Heart right ventricle (tissue), 16 donors: ENCODE data around the gene RASSF8. TPM values are rescaled to one million over a fixed set of nuclear protein-coding genes. Genes with fewer than 3 reads are reported as not detected.

Experiments
- ATAC-seq, 8 donors: fragments of 200-7000 bp; cut with Tn5 transposase; one replicate each; pipeline ENCODE4 v1.9.1; 2020; ENCODE audit warnings: mild to moderate bottlenecking in 8 of 8, moderate library complexity in 8 of 8, moderate number of reproducible peaks in 1 of 8
- DNase-seq, 2 donors: peaks; one replicate each; pipeline ENCODE4 v3.0.0-alpha.2; 2020
- H3K27ac ChIP-seq, 10 donors: fragments of 200-600 bp; sonication (generic) in 2 of 10; one replicate each; pipeline versions ENCODE4 v1.5.0 to v1.8.0; 2020 to 2022; ENCODE audit warnings: mild to moderate bottlenecking in 3 of 10
- H3K27me3 ChIP-seq, 7 donors: fragments of 200-600 bp; one replicate each; pipeline ENCODE4 v1.8.0; 2021 to 2022; ENCODE audit warnings: mild to moderate bottlenecking in 2 of 7
- H3K36me3 ChIP-seq, 9 donors: fragments of 200-600 bp; sonication (generic) in 1 of 9; one replicate each; pipeline versions ENCODE4 v1.5.0 to v1.8.0; 2020 to 2022; ENCODE audit warnings: mild to moderate bottlenecking in 2 of 9
- H3K4me1 ChIP-seq, 9 donors: fragments of 200-600 bp; sonication (generic) in 1 of 9; one replicate each; pipeline versions ENCODE4 v1.5.0 to v1.8.0; 2020 to 2022; ENCODE audit warnings: mild to moderate bottlenecking in 4 of 9
- H3K4me3 ChIP-seq, 10 donors: fragments of 200-600 bp; sonication (generic) in 2 of 10; one replicate each; pipeline versions ENCODE4 v1.5.0 to v1.8.0; 2020 to 2022; ENCODE audit warnings: mild to moderate bottlenecking in 7 of 10, moderate library complexity in 2 of 10
- H3K9me3 ChIP-seq, 11 donors: fragments of 200-600 bp in 10 of 11; sonication (generic) in 2 of 11; one replicate each; pipeline versions ENCODE4 v1.5.0 to v1.8.0; 2013 to 2022; ENCODE audit warnings: mild to moderate bottlenecking in 2 of 11, control low read depth in 1 of 11, moderate library complexity in 1 of 11
- WGBS, 2 donors: extraction: QIAGEN DNeasy Blood & Tissue Kit; methylation state at CpG; one replicate each; pipeline ENCODE4 v1.1.7; 2013; ENCODE audit warnings: inconsistent platforms in 1 of 2; 5-methylcytosine and 5-hydroxymethylcytosine counted together
- intact Hi-C, 10 donors: fragments of 100-400 bp; cut with DNase I; formaldehyde crosslinking; loops; one replicate each; pipeline versions ENCODE4 v1.11.1 to v1.14.2; 2022
- polyA plus RNA-seq, 2 donors: library from polyadenylated mRNA; stranded (reverse); fragments of 200-250 nt; gene quantifications; one replicate each; pipeline ENCODE4 v1.2.3, GENCODE V29; 2013
- total RNA-seq, 10 donors: library from RNA; stranded (reverse); fragmentation: NEBNext Ultra II Directional in 3 of 10; extraction: Animal tissue kit (Norgen Biotek cat#: 25700) in 3 of 10; gene quantifications; one replicate each; pipeline versions ENCODE4 v1.2.1 to v1.2.4, GENCODE V29; 2021 to 2023
- TF ChIP-seq, protein P1 (sequence below), 9 donors: fragments of 200-600 bp; sonication (generic) in 2 of 9; IDR thresholded peaks; one replicate each; pipeline versions ENCODE4 v1.5.0 to v1.8.0; 2021 to 2022; ENCODE audit warnings: antibody characterized with exemption in 9 of 9, mild to moderate bottlenecking in 5 of 9, moderate library complexity in 1 of 9
- donor health status: Arrhythmogenic right ventricular cardiomyopathy.
- donor health status: ischemic (EF 13 %, LVEDD 7.1; RV severe dilation, severe dysfunction).
- donor health status: healthy with polysubstance abuse.
- donor health status: DM: no; HTN: yes; CAD: no.
- donor health status: DM: no; HTN: no; CAD: no.
- donor health status: ischemic (EF 25% LVEDD 6.9; RV normal size, moderate dysfunction).
- donor health status: ischemic (EF 25% LVEDD 5.7; RV mildly dilated, moderate dysfunction).
- donor health status: healthy.
- donor health status: DM: yes; HTN: yes; CAD: no.
- donor health status: Ischemic cardiomyopathy.
- donor health status: ischemic (EF 35%, LVEDD 5.7; RV mildly dilated, moderate dysfunction).
- donor health status: nonischemic (EF 11% LVEDD 7.7; RV severe dilation, severe dysfunction).
- donor health status: DM: yes; HTN: yes; CAD: no.
- donor health status: PGD.
- donor health status: ischemic (EF 29% LVEDD 5.4; RV normal size, mild dysfunction).
- donor health status: nonischemic (EF 23%, LVEDD 6.1; RV moderate dilation, normal function).

Gene RASSF8
- total and polyA plus RNA-seq, 12 donors = 5.7 to 43.9 (median 28.9) TPM

DNA sequence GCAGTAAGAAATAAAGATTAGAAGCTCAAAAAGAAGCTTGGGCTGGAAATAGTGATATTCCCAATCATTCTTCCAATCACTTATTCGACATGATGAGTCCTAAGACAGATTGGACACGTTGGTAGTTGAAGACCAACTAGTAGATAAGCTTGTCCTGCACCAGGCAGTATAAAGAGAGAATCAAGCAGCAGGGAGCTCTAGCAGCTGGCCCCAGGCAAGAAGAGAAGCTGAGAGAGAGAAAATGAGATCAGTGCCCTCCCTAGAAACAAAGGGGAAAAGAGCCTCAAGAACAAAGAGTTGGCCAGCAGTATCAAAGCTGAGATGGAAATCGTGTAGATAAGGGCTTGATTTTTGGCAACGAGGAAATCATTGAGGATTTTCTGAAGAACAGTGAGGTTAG is 20.6 kb downstream of the RASSF8 start:
- Histone ChIP-seq H3K27ac (no peak overlapping the region), H3K9me3 (no peaks in the 10 kb centered on the region), H3K4me3 (no peak overlapping the region), H3K4me1 (peaks cover 3 to 68% (median 22%) of the 10 kb centered on the region in 9 donors), H3K27me3 (no peaks in the 10 kb centered on the region), H3K36me3 (no peaks in the 10 kb centered on the region)
- intact Hi-C loops = loop anchor here in 1 of 10 donors (5.0 kb wide), 1 partner anchor 33 kb away; no protein-coding TSS in a partner anchor
- 54% methylated on average over 4 of the region's 4 CpGs for WGBS, 2 donors
- TF ChIP-seq, protein P1, sequence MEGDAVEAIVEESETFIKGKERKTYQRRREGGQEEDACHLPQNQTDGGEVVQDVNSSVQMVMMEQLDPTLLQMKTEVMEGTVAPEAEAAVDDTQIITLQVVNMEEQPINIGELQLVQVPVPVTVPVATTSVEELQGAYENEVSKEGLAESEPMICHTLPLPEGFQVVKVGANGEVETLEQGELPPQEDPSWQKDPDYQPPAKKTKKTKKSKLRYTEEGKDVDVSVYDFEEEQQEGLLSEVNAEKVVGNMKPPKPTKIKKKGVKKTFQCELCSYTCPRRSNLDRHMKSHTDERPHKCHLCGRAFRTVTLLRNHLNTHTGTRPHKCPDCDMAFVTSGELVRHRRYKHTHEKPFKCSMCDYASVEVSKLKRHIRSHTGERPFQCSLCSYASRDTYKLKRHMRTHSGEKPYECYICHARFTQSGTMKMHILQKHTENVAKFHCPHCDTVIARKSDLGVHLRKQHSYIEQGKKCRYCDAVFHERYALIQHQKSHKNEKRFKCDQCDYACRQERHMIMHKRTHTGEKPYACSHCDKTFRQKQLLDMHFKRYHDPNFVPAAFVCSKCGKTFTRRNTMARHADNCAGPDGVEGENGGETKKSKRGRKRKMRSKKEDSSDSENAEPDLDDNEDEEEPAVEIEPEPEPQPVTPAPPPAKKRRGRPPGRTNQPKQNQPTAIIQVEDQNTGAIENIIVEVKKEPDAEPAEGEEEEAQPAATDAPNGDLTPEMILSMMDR (IDR thresholded peaks at IDR 0.05) = no peak
- DNase-seq (no peak), ATAC-seq (no peak)

DNA sequence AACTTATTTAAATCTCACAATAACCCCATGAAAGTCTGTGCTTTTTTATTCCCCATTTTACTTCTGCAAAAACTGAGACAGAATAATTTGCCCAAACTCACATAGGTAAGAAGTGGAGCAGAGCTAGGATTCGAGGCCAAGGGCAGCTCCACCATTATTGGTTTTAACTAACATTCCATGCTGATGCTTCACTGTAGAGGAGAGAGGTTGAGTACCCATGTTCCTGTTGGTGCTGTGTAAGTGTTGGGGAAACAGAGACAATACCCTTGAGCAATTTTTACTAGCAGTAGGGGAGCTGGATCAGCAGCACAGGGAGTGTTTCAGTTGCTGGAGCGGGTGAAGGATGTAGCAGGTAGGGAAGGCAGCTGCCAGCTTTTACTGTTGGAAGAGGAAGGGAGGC is 21.1 kb downstream of the RASSF8 start:
- TF ChIP-seq, protein P1 (IDR thresholded peaks at IDR 0.05) = no peak
- Histone ChIP-seq H3K4me3 (no peak overlapping the region), H3K27me3 (no peaks in the 10 kb centered on the region), H3K4me1 (peaks cover 2 to 64% (median 22%) of the 10 kb centered on the region in 9 donors), H3K36me3 (no peaks in the 10 kb centered on the region), H3K9me3 (no peaks in the 10 kb centered on the region), H3K27ac (no peak overlapping the region)
- DNase-seq = no peak
- 93% methylated on average over 2 of the region's 2 CpGs for WGBS, 2 donors
- intact Hi-C loops = loop anchor here in 1 of 10 donors (5.0 kb wide), 1 partner anchor 33 kb away; no protein-coding TSS in a partner anchor
- ATAC-seq = no peak

DNA sequence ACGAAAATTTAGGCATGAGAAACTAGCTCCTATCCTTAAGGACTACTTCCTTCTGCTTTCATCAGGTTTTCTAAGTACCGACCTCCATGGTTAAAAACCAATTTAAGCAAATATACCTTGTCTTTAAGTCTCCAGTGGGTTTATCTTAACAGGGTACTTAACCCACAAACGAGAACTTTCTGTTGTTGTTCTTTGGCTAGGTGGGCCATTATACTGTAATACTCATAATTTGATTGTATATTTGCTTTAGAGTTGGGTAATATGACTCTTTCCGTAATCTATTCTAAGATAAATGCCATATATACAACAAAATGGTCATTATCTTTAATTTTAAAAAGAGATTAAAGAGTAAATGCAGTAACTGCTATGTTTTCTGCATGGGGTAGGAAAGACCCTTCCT is 21.6 kb downstream of the RASSF8 start:
- ATAC-seq (no peak), DNase-seq (no peak)
- no peak overlapping the region for H3K4me3 ChIP-seq
- no peaks in the 10 kb centered on the region for H3K9me3 ChIP-seq
- H3K27ac ChIP-seq = no peak overlapping the region
- no peaks in the 10 kb centered on the region for H3K36me3 ChIP-seq
- H3K4me1 ChIP-seq = peaks cover 0 to 62% (median 22%) of the 10 kb centered on the region in 9 donors
- 94 to 96% methylated on average over 4 of the region's 4 CpGs for WGBS, 2 donors
- TF ChIP-seq, protein P1 (IDR thresholded peaks at IDR 0.05) = no peak
- intact Hi-C loops = no loop called here
- no peaks in the 10 kb centered on the region for H3K27me3 ChIP-seq

DNA sequence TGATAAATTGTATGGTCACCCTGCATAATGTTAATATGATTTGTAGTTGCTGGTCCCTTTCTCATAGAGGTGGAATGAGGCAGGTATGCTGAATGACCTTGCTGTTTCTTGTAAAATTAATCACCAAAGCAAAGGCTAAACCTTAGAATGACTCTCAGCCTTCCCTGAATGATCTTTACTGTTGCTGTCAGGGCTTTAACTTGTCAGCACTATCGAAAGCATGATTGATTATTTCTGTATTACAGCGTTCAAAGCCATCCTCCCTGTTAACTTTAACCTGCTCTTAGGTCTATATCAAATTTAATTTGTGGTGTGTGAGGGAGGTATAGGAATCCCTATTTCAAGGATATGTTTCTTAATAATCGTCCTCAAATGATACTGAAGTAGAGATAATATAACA is 23.1 kb downstream of the RASSF8 start:
- Histone ChIP-seq H3K9me3 (no peaks in the 10 kb centered on the region), H3K27ac (no peak overlapping the region), H3K27me3 (no peaks in the 10 kb centered on the region), H3K4me1 (peaks cover 0 to 62% (median 27%) of the 10 kb centered on the region in 9 donors), H3K4me3 (no peak overlapping the region), H3K36me3 (no peaks in the 10 kb centered on the region)
- TF ChIP-seq, protein P1 (IDR thresholded peaks at IDR 0.05) = no peak
- WGBS, 2 donors = 76 to 77% methylated on average over 3 of the region's 3 CpGs
- intact Hi-C loops = no loop called here
- ATAC-seq = no peak
- no peak for DNase-seq
